ENCODE measurements around the gene GNG7. TPM values are rescaled to one million over a fixed set of nuclear protein-coding genes. Genes with fewer than 3 reads are reported as not detected.

Gene GNG7
- total and polyA plus RNA-seq, 10 of the 15 experiments (the other 5 are each of a cell fraction or from before 2014, with no cell fraction given), result 1.9 to 13.6 (median 6.5) TPM

DNA sequence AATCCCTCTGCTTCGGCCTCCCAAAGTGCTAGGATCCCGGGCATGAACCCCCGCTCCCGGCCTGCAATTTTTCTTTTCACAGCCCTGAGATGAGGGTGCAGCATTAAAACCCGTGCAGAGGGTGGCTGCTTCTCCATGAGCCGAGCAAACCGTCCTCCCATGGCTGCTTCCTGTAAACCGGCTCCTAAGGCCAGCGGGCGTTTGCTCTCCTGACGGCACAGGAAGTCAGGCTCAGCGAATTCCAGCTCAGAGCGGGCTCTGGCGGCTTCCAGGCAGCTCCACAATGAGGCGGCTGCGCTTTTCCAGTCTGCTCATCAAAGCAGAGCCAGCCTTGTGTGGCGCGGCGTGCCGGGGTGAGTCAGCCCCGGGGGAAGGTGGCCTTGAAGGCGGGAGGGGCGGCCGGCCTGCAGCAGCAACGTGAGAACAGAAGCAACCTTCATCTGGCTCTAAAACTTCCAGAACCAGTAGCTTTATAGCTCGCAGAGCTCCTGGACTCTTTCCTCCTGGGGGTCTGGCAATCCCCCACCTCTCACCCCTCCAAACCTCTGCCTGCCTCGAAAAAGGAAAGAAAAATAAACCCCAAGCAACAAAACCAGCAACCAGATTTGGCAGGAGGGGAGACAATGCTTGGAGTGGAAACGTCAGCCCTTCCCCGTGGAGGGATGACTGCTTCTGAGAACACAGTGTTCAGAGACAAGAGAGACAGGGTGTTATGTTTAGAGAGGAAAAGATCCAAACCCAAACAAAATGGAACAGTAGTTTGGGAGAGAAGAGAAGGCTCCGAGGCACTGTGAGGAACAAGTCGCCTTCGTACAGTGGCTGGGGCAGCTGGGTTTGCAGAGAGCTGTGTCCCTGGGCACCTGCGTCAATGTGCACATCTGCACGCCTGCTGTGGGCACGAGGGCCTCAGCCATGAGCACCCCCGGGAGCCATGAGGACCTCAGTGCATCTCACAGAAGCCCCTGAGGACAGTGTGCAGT, 158.7 kb downstream of the GNG7 start (continued):
- TF ChIP-seq, protein P1, sequence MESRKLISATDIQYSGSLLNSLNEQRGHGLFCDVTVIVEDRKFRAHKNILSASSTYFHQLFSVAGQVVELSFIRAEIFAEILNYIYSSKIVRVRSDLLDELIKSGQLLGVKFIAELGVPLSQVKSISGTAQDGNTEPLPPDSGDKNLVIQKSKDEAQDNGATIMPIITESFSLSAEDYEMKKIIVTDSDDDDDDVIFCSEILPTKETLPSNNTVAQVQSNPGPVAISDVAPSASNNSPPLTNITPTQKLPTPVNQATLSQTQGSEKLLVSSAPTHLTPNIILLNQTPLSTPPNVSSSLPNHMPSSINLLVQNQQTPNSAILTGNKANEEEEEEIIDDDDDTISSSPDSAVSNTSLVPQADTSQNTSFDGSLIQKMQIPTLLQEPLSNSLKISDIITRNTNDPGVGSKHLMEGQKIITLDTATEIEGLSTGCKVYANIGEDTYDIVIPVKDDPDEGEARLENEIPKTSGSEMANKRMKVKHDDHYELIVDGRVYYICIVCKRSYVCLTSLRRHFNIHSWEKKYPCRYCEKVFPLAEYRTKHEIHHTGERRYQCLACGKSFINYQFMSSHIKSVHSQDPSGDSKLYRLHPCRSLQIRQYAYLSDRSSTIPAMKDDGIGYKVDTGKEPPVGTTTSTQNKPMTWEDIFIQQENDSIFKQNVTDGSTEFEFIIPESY (IDR thresholded peaks at IDR 0.05), result no peak
- no peak for TF ChIP-seq CHD4 (IDR thresholded peaks at IDR 0.05)
- no peak for TF ChIP-seq BRCA1 (IDR thresholded peaks at IDR 0.05; ENCODE audit: low read depth, low read length)
- no peak for TF ChIP-seq EP300 (IDR thresholded peaks at IDR 0.05; ENCODE audit: borderline replicate concordance in 1 of 2, control insufficient read depth in 1 of 2, low read depth in 2 of 2, low read length in 2 of 2)
- peak; percentile 51; the same call in 1 of the 2 replicates for TF ChIP-seq SMARCA5 (IDR thresholded peaks at IDR 0.05)
- 0 out of 2 replicates have a peak, but pooled peaks have one; percentile 3 for TF ChIP-seq CREM (IDR thresholded peaks at IDR 0.05; ENCODE audit: low read depth)
- TF ChIP-seq NR2F1 (conservative IDR thresholded peaks at IDR 0.05), result peak; percentile 45; the same call in 1 of the 2 replicates
- TF ChIP-seq, protein P2, sequence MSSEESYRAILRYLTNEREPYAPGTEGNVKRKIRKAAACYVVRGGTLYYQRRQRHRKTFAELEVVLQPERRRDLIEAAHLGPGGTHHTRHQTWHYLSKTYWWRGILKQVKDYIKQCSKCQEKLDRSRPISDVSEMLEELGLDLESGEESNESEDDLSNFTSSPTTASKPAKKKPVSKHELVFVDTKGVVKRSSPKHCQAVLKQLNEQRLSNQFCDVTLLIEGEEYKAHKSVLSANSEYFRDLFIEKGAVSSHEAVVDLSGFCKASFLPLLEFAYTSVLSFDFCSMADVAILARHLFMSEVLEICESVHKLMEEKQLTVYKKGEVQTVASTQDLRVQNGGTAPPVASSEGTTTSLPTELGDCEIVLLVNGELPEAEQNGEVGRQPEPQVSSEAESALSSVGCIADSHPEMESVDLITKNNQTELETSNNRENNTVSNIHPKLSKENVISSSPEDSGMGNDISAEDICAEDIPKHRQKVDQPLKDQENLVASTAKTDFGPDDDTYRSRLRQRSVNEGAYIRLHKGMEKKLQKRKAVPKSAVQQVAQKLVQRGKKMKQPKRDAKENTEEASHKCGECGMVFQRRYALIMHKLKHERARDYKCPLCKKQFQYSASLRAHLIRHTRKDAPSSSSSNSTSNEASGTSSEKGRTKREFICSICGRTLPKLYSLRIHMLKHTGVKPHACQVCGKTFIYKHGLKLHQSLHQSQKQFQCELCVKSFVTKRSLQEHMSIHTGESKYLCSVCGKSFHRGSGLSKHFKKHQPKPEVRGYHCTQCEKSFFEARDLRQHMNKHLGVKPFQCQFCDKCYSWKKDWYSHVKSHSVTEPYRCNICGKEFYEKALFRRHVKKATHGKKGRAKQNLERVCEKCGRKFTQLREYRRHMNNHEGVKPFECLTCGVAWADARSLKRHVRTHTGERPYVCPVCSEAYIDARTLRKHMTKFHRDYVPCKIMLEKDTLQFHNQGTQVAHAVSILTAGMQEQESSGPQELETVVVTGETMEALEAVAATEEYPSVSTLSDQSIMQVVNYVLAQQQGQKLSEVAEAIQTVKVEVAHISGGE (CRISPR knock-in tag; IDR thresholded peaks at IDR 0.05), result no peak
- TF ChIP-seq POLR2A (IDR thresholded peaks at IDR 0.05; ENCODE audit: low read depth, low read length), result peak; percentile 41; the same call in 1 of the 2 replicates
- no peak for TF ChIP-seq PAX5 (IDR thresholded peaks at IDR 0.05; ENCODE audit: borderline replicate concordance, low read depth, low read length)
- TF ChIP-seq TCF12 (IDR thresholded peaks at IDR 0.05; ENCODE audit: low read depth, low read length), result 0 out of 2 replicates have a peak, but pooled peaks have one; percentile 8
- TF ChIP-seq POLR2AphosphoS5 (IDR thresholded peaks at IDR 0.05; ENCODE audit: low read length), result no peak
- no peak for TF ChIP-seq STAT3 (IDR thresholded peaks at IDR 0.05; ENCODE audit: low read depth, low read length)
- peak; percentile 74 for TF ChIP-seq IKZF1 (conservative IDR thresholded peaks at IDR 0.05)
- TF ChIP-seq, protein P3, sequence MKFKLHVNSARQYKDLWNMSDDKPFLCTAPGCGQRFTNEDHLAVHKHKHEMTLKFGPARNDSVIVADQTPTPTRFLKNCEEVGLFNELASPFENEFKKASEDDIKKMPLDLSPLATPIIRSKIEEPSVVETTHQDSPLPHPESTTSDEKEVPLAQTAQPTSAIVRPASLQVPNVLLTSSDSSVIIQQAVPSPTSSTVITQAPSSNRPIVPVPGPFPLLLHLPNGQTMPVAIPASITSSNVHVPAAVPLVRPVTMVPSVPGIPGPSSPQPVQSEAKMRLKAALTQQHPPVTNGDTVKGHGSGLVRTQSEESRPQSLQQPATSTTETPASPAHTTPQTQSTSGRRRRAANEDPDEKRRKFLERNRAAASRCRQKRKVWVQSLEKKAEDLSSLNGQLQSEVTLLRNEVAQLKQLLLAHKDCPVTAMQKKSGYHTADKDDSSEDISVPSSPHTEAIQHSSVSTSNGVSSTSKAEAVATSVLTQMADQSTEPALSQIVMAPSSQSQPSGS (IDR thresholded peaks at IDR 0.05; ENCODE audit: low read length), result no peak
- TF ChIP-seq SMAD5 (IDR thresholded peaks at IDR 0.05; ENCODE audit: low read depth), result no peak
- TF ChIP-seq IKZF2 (IDR thresholded peaks at IDR 0.05), result peak; percentile 58 to 67; a peak in 3 of 4 replicates
- 0 out of 2 replicates have a peak, but pooled peaks have one; percentile 33 for TF ChIP-seq MTA2 (IDR thresholded peaks at IDR 0.05; ENCODE audit: low read depth)
- TF ChIP-seq BACH1 (IDR thresholded peaks at IDR 0.05; ENCODE audit: borderline replicate concordance), result peak; percentile 36; the same call in 1 of the 2 replicates
- TF ChIP-seq TCF3 (IDR thresholded peaks at IDR 0.05; ENCODE audit: borderline replicate concordance, insufficient read depth, low read depth, low read length), result no peak
- TF ChIP-seq, protein P4, sequence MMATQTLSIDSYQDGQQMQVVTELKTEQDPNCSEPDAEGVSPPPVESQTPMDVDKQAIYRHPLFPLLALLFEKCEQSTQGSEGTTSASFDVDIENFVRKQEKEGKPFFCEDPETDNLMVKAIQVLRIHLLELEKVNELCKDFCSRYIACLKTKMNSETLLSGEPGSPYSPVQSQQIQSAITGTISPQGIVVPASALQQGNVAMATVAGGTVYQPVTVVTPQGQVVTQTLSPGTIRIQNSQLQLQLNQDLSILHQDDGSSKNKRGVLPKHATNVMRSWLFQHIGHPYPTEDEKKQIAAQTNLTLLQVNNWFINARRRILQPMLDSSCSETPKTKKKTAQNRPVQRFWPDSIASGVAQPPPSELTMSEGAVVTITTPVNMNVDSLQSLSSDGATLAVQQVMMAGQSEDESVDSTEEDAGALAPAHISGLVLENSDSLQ (IDR thresholded peaks at IDR 0.05), result no peak
- no peak for TF ChIP-seq HDAC6 (IDR thresholded peaks at IDR 0.05; ENCODE audit: unreplicated experiment)
- TF ChIP-seq RFX5 (IDR thresholded peaks at IDR 0.05; ENCODE audit: low read depth, low read length), result no peak
- no peak for TF ChIP-seq MTA3 (IDR thresholded peaks at IDR 0.05; ENCODE audit: borderline replicate concordance, low read length)

Measured in GM12878 (cell line).